NT2/D1 (cell line): ENCODE measurements around the gene RIMBP3C.

Experiments
- YY1 ChIP-seq: IDR thresholded peaks from 2 replicates; pipeline ENCODE4 v1.6.1; 2011; ENCODE audit not compliant: insufficient read length, insufficient read depth
- ZNF274 ChIP-seq: IDR thresholded peaks from 2 replicates; pipeline ENCODE4 v1.6.1; 2011; ENCODE audit warnings: mild to moderate bottlenecking, low read depth, low read length

DNA sequence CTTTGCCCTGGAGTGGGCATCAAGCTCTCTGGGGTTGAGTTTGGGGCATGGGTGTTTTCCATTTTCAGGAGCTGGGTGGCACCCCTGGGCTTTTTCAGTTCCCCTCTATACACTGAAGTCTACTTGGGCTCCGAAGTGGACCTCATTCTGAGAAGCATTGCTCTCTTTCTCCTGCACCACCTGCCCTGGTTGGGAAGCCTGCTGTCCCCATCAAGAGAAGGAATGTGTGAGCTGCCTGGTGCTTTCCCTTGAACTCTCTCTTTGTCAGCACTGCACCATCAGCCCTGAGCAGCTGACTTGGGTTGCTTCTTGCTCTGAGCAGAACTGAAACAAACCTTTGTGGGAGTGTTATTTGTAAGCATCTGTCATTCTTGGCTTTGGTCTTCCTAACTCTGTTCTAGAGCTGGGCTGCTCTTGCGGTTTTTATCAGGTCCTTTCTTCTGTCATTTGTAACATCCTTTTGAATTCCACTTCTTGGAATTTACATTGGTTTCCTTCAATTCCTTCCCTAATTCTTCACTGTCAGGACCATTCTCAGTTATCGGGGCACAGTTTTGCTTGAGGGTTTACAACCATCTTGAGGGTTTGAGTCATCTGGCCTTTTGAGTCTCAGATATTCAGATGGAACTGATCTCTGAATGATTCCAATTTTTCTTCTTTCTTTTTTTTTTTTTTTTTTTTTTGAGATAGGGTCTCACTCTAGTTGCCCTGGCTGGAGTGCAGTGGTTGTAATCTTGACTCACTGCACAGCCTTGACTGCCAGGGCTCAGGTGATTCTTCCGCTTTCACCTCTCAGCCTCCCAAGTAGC, 36.7 kb upstream of the RIMBP3C start:
- TF ChIP-seq ZNF274 (no peak), YY1 (no peak)
